Measurements from ENCODE around the gene JPH3.

JPH3 gene

GRCh38 chr16:87628940-87629339, 26.6 kb downstream of the JPH3 start:
- no peaks in the 10 kb centered on the region for H3K36me3 ChIP-seq (ENCODE audit: insufficient read depth, low read length)
- H3K27ac ChIP-seq (ENCODE audit: low read depth, low read length): no peak overlapping the region
- H3K27me3 ChIP-seq (ENCODE audit: insufficient read depth, low read length): no peaks in the 10 kb centered on the region
- WGBS: 72% methylated on average over 7 of the region's 7 CpGs
- H3K4me1 ChIP-seq (ENCODE audit: insufficient read depth, low read length): no peaks in the 10 kb centered on the region
- H3K4me3 ChIP-seq (ENCODE audit: low read length): no peak overlapping the region
- no peak overlapping the region for H3K9ac ChIP-seq (ENCODE audit: low read depth, low read length)
- 0 out of 2 replicates have a peak, but pooled peaks cover 7% of the 10 kb centered on the region for H3K9me3 ChIP-seq (ENCODE audit: insufficient read depth, low read depth, low read length)

GRCh38 chr16:87631067-87631466, 28.8 kb downstream of the JPH3 start:
- H3K27me3 ChIP-seq (ENCODE audit: insufficient read depth, low read length): peaks cover 4% of the 10 kb centered on the region; the same call in 1 of the 2 replicates
- no peaks in the 10 kb centered on the region for H3K4me1 ChIP-seq (ENCODE audit: insufficient read depth, low read length)
- H3K36me3 ChIP-seq (ENCODE audit: insufficient read depth, low read length): no peaks in the 10 kb centered on the region
- no peak overlapping the region for H3K4me3 ChIP-seq (ENCODE audit: low read length)
- 0 out of 2 replicates have a peak, but pooled peaks cover 7% of the 10 kb centered on the region for H3K9me3 ChIP-seq (ENCODE audit: insufficient read depth, low read depth, low read length)
- H3K9ac ChIP-seq (ENCODE audit: low read depth, low read length): no peak overlapping the region
- H3K27ac ChIP-seq (ENCODE audit: low read depth, low read length): no peak overlapping the region
- 88% methylated on average over 2 of the region's 2 CpGs for WGBS

- no peaks in the 10 kb centered on the region for H3K36me3 ChIP-seq (ENCODE audit: insufficient read depth, low read length)
- 0 out of 2 replicates have a peak, but pooled peaks cover 7% of the 10 kb centered on the region for H3K9me3 ChIP-seq (ENCODE audit: insufficient read depth, low read depth, low read length)
- H3K27ac ChIP-seq (ENCODE audit: low read depth, low read length): no peak overlapping the region
- H3K9ac ChIP-seq (ENCODE audit: low read depth, low read length): no peak overlapping the region
- H3K27me3 ChIP-seq (ENCODE audit: insufficient read depth, low read length): peaks cover 4% of the 10 kb centered on the region; the same call in 1 of the 2 replicates
- no peak overlapping the region for H3K4me3 ChIP-seq (ENCODE audit: low read length)
- no peaks in the 10 kb centered on the region for H3K4me1 ChIP-seq (ENCODE audit: insufficient read depth, low read length)
- WGBS: 91% methylated on average over 14 of the region's 14 CpGs
These were observed 32.1 kb downstream of the JPH3 start for GRCh38 chr16:87634411-87634810.

- no peaks in the 10 kb centered on the region for H3K4me1 ChIP-seq (ENCODE audit: insufficient read depth, low read length)
- peak overlapping the region; percentile 29; the same call in 1 of the 2 replicates for H3K4me3 ChIP-seq (ENCODE audit: low read length)
- 24% methylated on average over 23 of the region's 23 CpGs for WGBS
- no peaks in the 10 kb centered on the region for H3K36me3 ChIP-seq (ENCODE audit: insufficient read depth, low read length)
- H3K9ac ChIP-seq (ENCODE audit: low read depth, low read length): no peak overlapping the region
- 0 out of 2 replicates have a peak, but pooled peaks cover 4% of the 10 kb centered on the region for H3K9me3 ChIP-seq (ENCODE audit: insufficient read depth, low read depth, low read length)
- H3K27ac ChIP-seq (ENCODE audit: low read depth, low read length): no peak overlapping the region
- peaks cover 4% of the 10 kb centered on the region; the same call in 1 of the 2 replicates for H3K27me3 ChIP-seq (ENCODE audit: insufficient read depth, low read length)
These were observed 33.3 kb downstream of the JPH3 start for GRCh38 chr16:87635541-87636049.

GRCh38 chr16:87636050-87636684, 33.9 kb downstream of the JPH3 start:
- H3K4me3 ChIP-seq (ENCODE audit: low read length): peak overlapping the region; percentile 18; the same call in 1 of the 2 replicates

GRCh38 chr16:87636741-87637140, 34.4 kb downstream of the JPH3 start:
- Histone ChIP-seq H3K9ac (ENCODE audit: low read depth, low read length) (no peak overlapping the region), H3K27ac (ENCODE audit: low read depth, low read length) (no peak overlapping the region), H3K4me3 (ENCODE audit: low read length) (no peak overlapping the region), H3K9me3 (ENCODE audit: insufficient read depth, low read depth, low read length) (no peaks in the 10 kb centered on the region), H3K4me1 (ENCODE audit: insufficient read depth, low read length) (no peaks in the 10 kb centered on the region), H3K27me3 (ENCODE audit: insufficient read depth, low read length) (peaks cover 4% of the 10 kb centered on the region; the same call in 1 of the 2 replicates), H3K36me3 (ENCODE audit: insufficient read depth, low read length) (no peaks in the 10 kb centered on the region)
- 89% methylated on average over 22 of the region's 22 CpGs for WGBS

More at GRCh38 chr16:87636050-87636684, 33.9 kb downstream of the JPH3 start:
- peaks cover 4% of the 10 kb centered on the region; the same call in 1 of the 2 replicates for H3K27me3 ChIP-seq (ENCODE audit: insufficient read depth, low read length)
- no peak overlapping the region for H3K9ac ChIP-seq (ENCODE audit: low read depth, low read length)
- no peaks in the 10 kb centered on the region for H3K4me1 ChIP-seq (ENCODE audit: insufficient read depth, low read length)
- no peaks in the 10 kb centered on the region for H3K9me3 ChIP-seq (ENCODE audit: insufficient read depth, low read depth, low read length)
- WGBS: 17% methylated on average over 31 of the region's 31 CpGs
- no peak overlapping the region for H3K27ac ChIP-seq (ENCODE audit: low read depth, low read length)
- no peaks in the 10 kb centered on the region for H3K36me3 ChIP-seq (ENCODE audit: insufficient read depth, low read length)

- Histone ChIP-seq H3K27me3 (ENCODE audit: insufficient read depth, low read length) (peaks cover 4% of the 10 kb centered on the region; the same call in 1 of the 2 replicates), H3K9me3 (ENCODE audit: insufficient read depth, low read depth, low read length) (no peaks in the 10 kb centered on the region), H3K27ac (ENCODE audit: low read depth, low read length) (no peak overlapping the region), H3K4me3 (ENCODE audit: low read length) (no peak overlapping the region), H3K4me1 (ENCODE audit: insufficient read depth, low read length) (no peaks in the 10 kb centered on the region), H3K9ac (ENCODE audit: low read depth, low read length) (no peak overlapping the region), H3K36me3 (ENCODE audit: insufficient read depth, low read length) (no peaks in the 10 kb centered on the region)
- WGBS: 95% methylated on average over 13 of the region's 13 CpGs
These were observed 35.0 kb downstream of the JPH3 start for GRCh38 chr16:87637357-87637756.

- H3K27me3 ChIP-seq (ENCODE audit: insufficient read depth, low read length): peaks cover 4% of the 10 kb centered on the region; the same call in 1 of the 2 replicates
- no peak overlapping the region for H3K9ac ChIP-seq (ENCODE audit: low read depth, low read length)
- no peak overlapping the region for H3K27ac ChIP-seq (ENCODE audit: low read depth, low read length)
- H3K4me3 ChIP-seq (ENCODE audit: low read length): no peak overlapping the region
- H3K36me3 ChIP-seq (ENCODE audit: insufficient read depth, low read length): no peaks in the 10 kb centered on the region
- H3K9me3 ChIP-seq (ENCODE audit: insufficient read depth, low read depth, low read length): no peaks in the 10 kb centered on the region
- H3K4me1 ChIP-seq (ENCODE audit: insufficient read depth, low read length): no peaks in the 10 kb centered on the region
- 90% methylated on average over 10 of the region's 10 CpGs for WGBS
These were observed 36.4 kb downstream of the JPH3 start for GRCh38 chr16:87638736-87639135.

- Histone ChIP-seq H3K9ac (ENCODE audit: low read depth, low read length) (no peak overlapping the region), H3K9me3 (ENCODE audit: insufficient read depth, low read depth, low read length) (no peaks in the 10 kb centered on the region), H3K36me3 (ENCODE audit: insufficient read depth, low read length) (peaks cover 5% of the 10 kb centered on the region; the same call in 1 of the 2 replicates), H3K4me1 (ENCODE audit: insufficient read depth, low read length) (no peaks in the 10 kb centered on the region), H3K27me3 (ENCODE audit: insufficient read depth, low read length) (no peaks in the 10 kb centered on the region), H3K4me3 (ENCODE audit: low read length) (no peak overlapping the region), H3K27ac (ENCODE audit: low read depth, low read length) (no peak overlapping the region)
- WGBS: 92% methylated on average over 11 of the region's 11 CpGs
These were observed 39.4 kb downstream of the JPH3 start for GRCh38 chr16:87641721-87642120.

GRCh38 chr16:87642491-87642890, 40.2 kb downstream of the JPH3 start:
- WGBS: 95% methylated on average over 19 of the region's 19 CpGs
- Histone ChIP-seq H3K9me3 (ENCODE audit: insufficient read depth, low read depth, low read length) (no peaks in the 10 kb centered on the region), H3K4me3 (ENCODE audit: low read length) (no peak overlapping the region), H3K4me1 (ENCODE audit: insufficient read depth, low read length) (no peaks in the 10 kb centered on the region), H3K27me3 (ENCODE audit: insufficient read depth, low read length) (no peaks in the 10 kb centered on the region), H3K27ac (ENCODE audit: low read depth, low read length) (no peak overlapping the region), H3K36me3 (ENCODE audit: insufficient read depth, low read length) (peaks cover 5% of the 10 kb centered on the region; the same call in 1 of the 2 replicates), H3K9ac (ENCODE audit: low read depth, low read length) (no peak overlapping the region)

GRCh38 chr16:87644186-87644585, 41.9 kb downstream of the JPH3 start:
- WGBS: 97% methylated on average over 35 of the region's 35 CpGs
- H3K9ac ChIP-seq (ENCODE audit: low read depth, low read length): no peak overlapping the region
- no peak overlapping the region for H3K4me3 ChIP-seq (ENCODE audit: low read length)
- H3K27me3 ChIP-seq (ENCODE audit: insufficient read depth, low read length): no peaks in the 10 kb centered on the region
- H3K27ac ChIP-seq (ENCODE audit: low read depth, low read length): no peak overlapping the region
- H3K4me1 ChIP-seq (ENCODE audit: insufficient read depth, low read length): no peaks in the 10 kb centered on the region
- H3K9me3 ChIP-seq (ENCODE audit: insufficient read depth, low read depth, low read length): no peaks in the 10 kb centered on the region
- peaks cover 5% of the 10 kb centered on the region; the same call in 1 of the 2 replicates for H3K36me3 ChIP-seq (ENCODE audit: insufficient read depth, low read length)
